Effector memory CD8-positive, alpha-beta T cell (primary cell): ENCODE results near the gene STAB2.
"Not testable (repeated sequence)": the region's sequence is repeated elsewhere in the genome, so short reads cannot be mapped to it uniquely, and the experiment has no call there.

ENCODE experiments used
- ATAC-seq: fragments of 150-1000 bp; cut with Tn5 transposase; replicated peaks from 2 replicates; pipeline ENCODE4 v1.10.0; 2021; ENCODE audit warnings: mild to moderate bottlenecking, moderate library complexity
- DNase-seq, 3 experiments: peaks; one replicate each; pipeline ENCODE4 v3.0.0; 2021
- H3K27ac Mint-ChIP-seq, 2 donors: one replicate each; pipeline ENCODE4 v1.8.0; 2022; ENCODE audit warnings: mild to moderate bottlenecking in 2 of 2, mixed read lengths in 2 of 2, moderate library complexity in 2 of 2
- H3K27me3 Mint-ChIP-seq, 2 donors: one replicate each; pipeline ENCODE4 v1.8.0; 2022; ENCODE audit warnings: mixed read lengths in 2 of 2
- H3K36me3 Mint-ChIP-seq: one replicate; pipeline ENCODE4 v1.8.0; 2022; ENCODE audit warnings: mild to moderate bottlenecking, moderate library complexity, mixed read lengths; ENCODE audit not compliant: insufficient read depth
- H3K4me1 Mint-ChIP-seq, 2 donors: one replicate each; pipeline ENCODE4 v1.8.0; 2022; ENCODE audit warnings: low read depth in 2 of 2, mixed read lengths in 2 of 2
- H3K4me3 Mint-ChIP-seq, 2 donors: one replicate each; pipeline ENCODE4 v1.8.0; 2022; ENCODE audit warnings: mild to moderate bottlenecking in 2 of 2, mixed read lengths in 2 of 2, moderate library complexity in 2 of 2
- H3K9me3 Mint-ChIP-seq, 2 donors: one replicate each; pipeline ENCODE4 v1.8.0; 2022; ENCODE audit warnings: mixed read lengths in 2 of 2

STAB2 gene

DNA sequence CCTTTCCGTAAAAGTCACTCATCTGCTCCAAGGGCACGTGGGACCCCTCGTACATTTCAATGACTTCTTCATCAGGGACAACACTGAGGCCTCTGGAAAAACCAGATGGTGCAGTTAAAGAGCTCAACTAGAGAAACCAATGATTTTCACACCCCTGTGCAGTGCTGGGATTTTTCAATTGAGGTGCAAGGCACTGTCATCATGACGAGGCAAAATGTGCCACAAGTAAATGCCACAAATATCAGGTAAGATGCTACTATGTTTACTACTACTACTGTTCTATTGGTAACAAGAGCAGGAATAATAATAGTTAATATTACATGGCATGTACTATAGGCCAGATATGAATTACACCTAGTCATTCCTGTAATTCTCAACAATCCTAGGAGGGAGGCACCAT lies 211.5 kb downstream of the STAB2 start:
- no peak overlapping the region for H3K27ac Mint-ChIP-seq
- ATAC-seq = no peak
- no peaks in the 10 kb centered on the region for H3K4me1 Mint-ChIP-seq
- no peak for DNase-seq
- H3K4me3 Mint-ChIP-seq = no peak overlapping the region
- H3K36me3 Mint-ChIP-seq = peaks cover 9% of the 10 kb centered on the region
- H3K9me3 Mint-ChIP-seq = no peaks in the 10 kb centered on the region
- H3K27me3 Mint-ChIP-seq = no peaks in the 10 kb centered on the region

- no peak overlapping the region for H3K27ac Mint-ChIP-seq
- no peaks in the 10 kb centered on the region for H3K4me1 Mint-ChIP-seq
- H3K27me3 Mint-ChIP-seq = no peaks in the 10 kb centered on the region
- DNase-seq = no peak
- H3K36me3 Mint-ChIP-seq = peaks cover 8% of the 10 kb centered on the region
- no peak overlapping the region for H3K4me3 Mint-ChIP-seq
- ATAC-seq = no peak
- H3K9me3 Mint-ChIP-seq = no peaks in the 10 kb centered on the region
Observed at GRCh38 chr12:103799504-103799856, 212.4 kb downstream of the STAB2 start.

GRCh38 chr12:103799857-103800771 lies 213.0 kb downstream of the STAB2 start:
- no peak for ATAC-seq
- no peak for DNase-seq
- no peak overlapping the region for H3K27ac Mint-ChIP-seq
- peaks cover 8% of the 10 kb centered on the region for H3K36me3 Mint-ChIP-seq
- no peaks in the 10 kb centered on the region for H3K4me1 Mint-ChIP-seq
- H3K27me3 Mint-ChIP-seq = no peaks in the 10 kb centered on the region
- H3K9me3 Mint-ChIP-seq = no peaks in the 10 kb centered on the region
- no peak overlapping the region for H3K4me3 Mint-ChIP-seq

GRCh38 chr12:103801709-103802585 lies 214.9 kb downstream of the STAB2 start:
- no peak overlapping the region for H3K4me3 Mint-ChIP-seq
- H3K4me1 Mint-ChIP-seq = no peaks in the 10 kb centered on the region
- peaks cover 8% of the 10 kb centered on the region for H3K36me3 Mint-ChIP-seq
- H3K27me3 Mint-ChIP-seq = no peaks in the 10 kb centered on the region
- DNase-seq = no peak
- no peaks in the 10 kb centered on the region for H3K9me3 Mint-ChIP-seq
- H3K27ac Mint-ChIP-seq = no peak overlapping the region
- no peak for ATAC-seq

DNA sequence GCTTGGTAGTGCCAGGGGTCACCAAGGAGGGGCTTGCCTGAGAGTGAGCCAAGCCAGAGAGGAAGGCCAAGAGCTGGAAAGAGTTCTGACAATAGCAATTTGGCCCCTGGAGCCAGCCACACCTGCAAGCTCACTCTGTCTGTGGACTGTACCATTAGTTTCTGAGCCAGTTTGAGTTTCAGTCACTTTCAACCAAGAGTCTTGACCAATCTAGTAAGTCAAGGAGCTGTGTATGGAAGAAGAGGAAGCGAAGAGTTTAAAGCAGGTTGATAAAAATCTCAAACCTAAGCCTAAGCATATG lies 215.5 kb downstream of the STAB2 start:
- DNase-seq = no peak
- H3K4me3 Mint-ChIP-seq = no peak overlapping the region
- H3K27me3 Mint-ChIP-seq = no peaks in the 10 kb centered on the region
- H3K27ac Mint-ChIP-seq = no peak overlapping the region
- H3K9me3 Mint-ChIP-seq = no peaks in the 10 kb centered on the region
- ATAC-seq = no peak
- H3K4me1 Mint-ChIP-seq = no peaks in the 10 kb centered on the region
- H3K36me3 Mint-ChIP-seq = peaks cover 7% of the 10 kb centered on the region

- Mint-ChIP-seq H3K9me3 (no peaks in the 10 kb centered on the region), H3K36me3 (peaks cover 7% of the 10 kb centered on the region), H3K27ac (no peak overlapping the region), H3K4me3 (no peak overlapping the region), H3K4me1 (no peaks in the 10 kb centered on the region), H3K27me3 (no peaks in the 10 kb centered on the region)
- DNase-seq = no peak
- ATAC-seq = no peak
Observed at GRCh38 chr12:103803847-103804246, 216.8 kb downstream of the STAB2 start.

DNA sequence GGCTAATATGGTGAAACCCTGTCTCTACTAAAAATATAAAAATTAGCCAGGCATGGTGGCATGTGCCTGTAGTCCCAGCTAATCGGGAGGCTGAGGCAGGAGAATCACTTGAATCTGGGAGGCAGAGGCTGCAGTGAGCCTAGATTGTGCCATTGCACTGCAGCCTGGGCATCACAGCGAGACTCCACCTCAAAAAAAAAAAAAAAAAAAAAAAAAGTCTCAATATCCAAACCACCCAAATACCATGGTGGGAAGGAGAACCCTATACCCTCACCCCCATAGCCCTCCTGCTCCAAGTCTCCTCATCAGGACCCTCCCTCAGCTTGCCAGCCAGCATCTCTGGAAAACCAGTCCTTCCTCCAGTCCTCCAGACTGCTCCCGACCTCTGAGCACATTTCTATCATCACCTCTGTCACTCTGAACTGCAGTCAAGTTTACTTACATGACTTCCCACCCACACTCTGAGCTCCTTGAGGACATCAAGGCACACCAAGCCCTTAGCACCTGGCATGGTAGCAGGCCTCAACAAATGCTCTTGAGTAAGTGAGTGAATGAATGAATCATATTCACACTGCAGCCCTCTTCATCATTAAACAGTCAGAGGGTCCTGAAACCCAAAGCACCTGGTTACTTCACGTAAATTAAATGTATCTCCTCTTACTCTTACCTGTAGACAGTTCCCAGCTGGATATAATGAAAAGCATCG lies 218.7 kb downstream of the STAB2 start:
- Mint-ChIP-seq H3K27ac (no peak overlapping the region), H3K9me3 (no peaks in the 10 kb centered on the region), H3K4me1 (no peaks in the 10 kb centered on the region), H3K4me3 (no peak overlapping the region), H3K36me3 (peaks cover 7% of the 10 kb centered on the region), H3K27me3 (no peaks in the 10 kb centered on the region)
- ATAC-seq (no peak), DNase-seq (no peak)

DNA sequence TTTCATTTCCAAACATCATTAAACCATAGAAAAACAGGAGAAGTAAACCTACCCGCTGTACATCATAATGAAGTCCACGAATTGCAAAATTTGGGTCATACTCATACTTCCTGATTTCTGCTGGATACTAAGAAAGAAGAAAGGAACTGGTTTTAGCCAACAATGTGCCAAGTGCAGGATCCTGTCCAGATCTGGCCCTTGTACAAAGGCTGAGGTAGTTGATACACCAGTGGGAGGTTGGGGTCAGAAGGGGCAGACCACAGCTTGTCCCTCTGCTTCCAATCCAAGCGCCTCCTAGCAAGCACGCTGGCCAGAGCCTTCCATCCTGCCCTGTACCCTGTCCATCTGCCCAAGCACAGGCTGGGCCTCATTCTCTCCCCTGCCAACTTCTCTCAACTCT lies 219.7 kb downstream of the STAB2 start:
- H3K27me3 Mint-ChIP-seq = no peaks in the 10 kb centered on the region
- H3K9me3 Mint-ChIP-seq = no peaks in the 10 kb centered on the region
- no peak overlapping the region for H3K4me3 Mint-ChIP-seq
- H3K4me1 Mint-ChIP-seq = no peaks in the 10 kb centered on the region
- no peak overlapping the region for H3K27ac Mint-ChIP-seq
- DNase-seq = no peak
- ATAC-seq = no peak
- peaks cover 10% of the 10 kb centered on the region for H3K36me3 Mint-ChIP-seq

DNA sequence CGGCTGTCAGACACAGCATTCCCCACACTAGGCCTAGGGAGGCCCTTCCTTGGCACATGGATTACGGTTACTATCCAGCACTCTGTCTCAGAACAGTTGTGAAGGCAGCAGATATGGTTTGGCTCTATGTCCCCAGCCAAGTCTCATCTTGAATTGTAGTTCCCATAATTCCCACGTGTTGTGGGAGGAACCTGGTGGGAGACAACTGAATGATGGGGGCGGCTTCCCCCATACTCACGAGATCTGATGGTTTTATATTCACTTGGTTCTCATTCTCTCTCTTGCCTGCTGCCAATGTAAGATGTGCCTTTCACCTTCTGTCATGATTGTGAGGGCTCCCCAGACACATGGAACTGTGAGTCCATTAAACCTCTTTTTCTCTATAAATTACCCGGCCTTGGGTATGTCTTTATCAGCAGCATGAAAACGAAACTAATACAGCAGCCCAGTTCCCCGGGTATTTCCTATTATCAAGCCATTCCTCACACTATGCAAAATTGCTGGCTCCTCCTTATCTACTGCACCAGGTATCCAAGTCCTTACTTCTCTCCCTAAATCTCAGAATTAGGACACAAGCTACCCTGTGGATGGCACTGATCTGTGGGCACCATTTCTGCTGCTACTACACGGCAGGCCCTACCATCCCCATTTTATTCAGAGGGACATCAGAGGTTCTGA lies 220.6 kb downstream of the STAB2 start:
- peaks cover 11% of the 10 kb centered on the region for H3K36me3 Mint-ChIP-seq
- no peak overlapping the region for H3K27ac Mint-ChIP-seq
- H3K27me3 Mint-ChIP-seq = no peaks in the 10 kb centered on the region
- ATAC-seq (no peak), DNase-seq (no peak)
- H3K4me3 Mint-ChIP-seq = no peak overlapping the region
- H3K4me1 Mint-ChIP-seq = no peaks in the 10 kb centered on the region
- H3K9me3 Mint-ChIP-seq = no peaks in the 10 kb centered on the region

DNA sequence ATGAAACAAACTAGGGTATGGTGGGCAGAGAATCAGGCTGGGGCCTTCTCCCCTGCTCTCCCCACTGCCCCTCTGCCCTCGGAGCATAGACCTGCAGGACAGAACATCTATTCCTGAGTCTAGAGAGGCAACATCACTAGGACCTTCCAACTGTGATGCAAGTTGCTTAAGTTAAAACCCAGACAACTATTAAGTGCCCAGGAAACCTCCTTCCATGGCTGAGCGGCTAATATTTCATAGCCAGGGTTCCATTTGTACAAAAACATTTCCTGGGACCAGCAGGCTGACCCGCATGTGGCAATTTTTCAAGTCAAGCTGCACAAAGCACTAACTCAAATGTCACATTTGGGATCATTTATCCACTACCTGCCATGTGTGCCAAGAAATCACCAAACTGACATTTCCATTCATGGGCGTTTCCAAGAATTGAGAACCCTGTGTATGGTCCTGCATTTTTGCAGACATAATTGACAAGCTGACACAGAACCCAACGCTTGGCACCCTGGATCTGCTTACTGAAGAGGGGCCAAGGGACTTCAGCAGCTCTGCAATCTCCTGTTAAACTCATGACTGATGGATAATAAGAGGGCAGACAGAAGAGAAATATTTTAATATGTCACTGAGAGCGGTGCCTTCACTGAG lies 221.3 kb downstream of the STAB2 start:
- H3K4me1 Mint-ChIP-seq = no peaks in the 10 kb centered on the region
- DNase-seq (no peak), ATAC-seq (no peak)
- no peaks in the 10 kb centered on the region for H3K9me3 Mint-ChIP-seq
- no peaks in the 10 kb centered on the region for H3K27me3 Mint-ChIP-seq
- peaks cover 13% of the 10 kb centered on the region for H3K36me3 Mint-ChIP-seq
- H3K27ac Mint-ChIP-seq = no peak overlapping the region
- no peak overlapping the region for H3K4me3 Mint-ChIP-seq

DNA sequence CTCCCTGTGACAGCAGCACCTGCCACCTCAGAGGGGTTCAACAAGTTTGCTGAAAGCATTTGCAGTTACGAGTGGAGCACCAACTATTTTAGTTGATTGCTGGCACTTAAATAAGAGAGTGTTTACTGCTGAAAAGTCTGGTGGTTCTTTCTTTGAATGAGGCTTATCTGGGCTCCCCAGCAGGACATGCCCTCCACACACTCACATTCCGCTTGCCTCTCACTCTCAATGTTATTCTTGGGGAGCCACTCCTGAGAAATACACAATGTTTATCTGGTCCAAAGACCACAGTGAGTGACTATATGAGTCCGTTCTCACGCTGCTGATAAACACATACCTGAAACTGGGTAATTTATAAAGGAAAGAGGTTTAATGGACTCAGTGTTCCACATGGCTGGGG lies 222.1 kb downstream of the STAB2 start:
- no peak for ATAC-seq
- H3K4me1 Mint-ChIP-seq = no peaks in the 10 kb centered on the region
- H3K27ac Mint-ChIP-seq = no peak overlapping the region
- H3K36me3 Mint-ChIP-seq = peaks cover 11% of the 10 kb centered on the region
- no peaks in the 10 kb centered on the region for H3K27me3 Mint-ChIP-seq
- H3K4me3 Mint-ChIP-seq = no peak overlapping the region
- DNase-seq = no peak
- H3K9me3 Mint-ChIP-seq = no peaks in the 10 kb centered on the region

DNA sequence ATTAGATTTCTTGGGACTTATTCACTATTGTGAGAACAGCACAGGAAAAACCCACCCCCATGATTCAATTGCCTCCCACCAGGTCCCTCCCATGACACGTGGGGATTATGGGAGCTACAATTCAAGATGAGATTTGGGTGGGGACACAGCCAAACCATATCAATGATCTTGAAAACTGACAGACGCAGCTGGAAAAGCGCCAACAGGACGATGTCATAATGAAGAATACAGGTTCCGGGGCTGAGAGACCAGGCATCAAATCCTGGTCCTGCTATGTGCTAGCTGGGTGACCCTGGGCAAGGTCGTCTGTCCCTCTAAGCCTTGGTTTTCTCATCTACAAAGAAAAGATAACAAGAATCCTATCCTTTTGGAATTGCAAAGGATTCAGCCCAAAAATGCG lies 222.6 kb downstream of the STAB2 start:
- H3K27ac Mint-ChIP-seq, H3K9me3 Mint-ChIP-seq, DNase-seq, H3K4me1 Mint-ChIP-seq, ATAC-seq, H3K27me3 Mint-ChIP-seq, H3K4me3 Mint-ChIP-seq: not testable (repeated sequence)
- H3K36me3 Mint-ChIP-seq = peaks cover 11% of the 10 kb centered on the region

GRCh38 chr12:103810111-103810510 lies 223.0 kb downstream of the STAB2 start:
- DNase-seq (no peak), ATAC-seq (no peak)
- H3K4me1 Mint-ChIP-seq = no peaks in the 10 kb centered on the region
- H3K36me3 Mint-ChIP-seq = peaks cover 11% of the 10 kb centered on the region
- no peak overlapping the region for H3K27ac Mint-ChIP-seq
- H3K9me3 Mint-ChIP-seq = no peaks in the 10 kb centered on the region
- H3K27me3 Mint-ChIP-seq = no peaks in the 10 kb centered on the region
- no peak overlapping the region for H3K4me3 Mint-ChIP-seq
